Brain pericyte (primary cell): ENCODE measurements around the gene ZNF211.

Experiments
- DNase-seq: peaks from one replicate; pipeline ENCODE4 v3.0.0-alpha.2; 2012; ENCODE audit warnings: low read depth, low spot score

Gene ZNF211

DNA sequence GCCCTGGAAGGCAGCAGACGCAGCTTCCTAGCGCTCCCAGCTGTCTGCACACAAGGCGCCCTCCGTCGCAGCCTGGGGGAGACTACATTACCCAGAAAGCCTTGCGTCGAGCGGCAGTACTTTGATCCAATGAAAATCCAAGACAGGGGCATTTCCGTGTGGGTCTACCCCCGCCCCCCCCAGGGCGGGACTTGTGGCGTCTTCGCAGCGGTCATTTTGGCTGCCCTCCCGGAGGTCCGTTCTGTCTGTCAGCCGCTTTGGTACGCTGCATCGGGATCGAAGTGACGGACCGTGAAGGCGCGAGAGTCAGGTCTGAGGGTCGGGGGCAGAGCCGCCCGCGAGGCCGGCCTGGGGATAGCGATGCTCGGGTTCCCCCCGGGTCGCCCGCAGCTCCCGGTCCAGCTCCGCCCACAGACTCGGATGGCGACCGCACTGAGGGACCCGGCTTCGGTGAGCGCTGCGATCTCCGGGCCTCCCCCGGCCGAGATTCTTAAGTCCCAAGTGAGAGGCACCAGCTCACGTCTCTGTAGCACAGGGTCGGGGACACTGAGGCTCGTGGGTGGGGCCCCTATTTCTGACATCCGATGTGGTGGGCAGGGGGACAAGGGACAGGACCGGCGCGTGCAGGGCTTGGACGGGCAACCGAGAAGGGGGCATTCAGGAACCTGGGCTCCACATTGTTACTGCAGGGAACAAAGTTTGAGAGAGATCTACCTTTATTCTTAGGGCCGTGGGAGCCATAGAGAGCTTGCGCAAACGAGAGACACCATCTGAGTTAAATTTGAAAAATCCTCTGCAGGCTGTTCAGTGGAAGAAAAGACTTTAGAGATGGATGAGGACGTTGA, at the start of gene ZNF211:
TSS of gene ZNF211 (plus strand) at position 182 of the 845 bp plus-strand sequence. CDS start at position 361, 179 bp downstream.
- DNase-seq, result peak; percentile 75

DNA sequence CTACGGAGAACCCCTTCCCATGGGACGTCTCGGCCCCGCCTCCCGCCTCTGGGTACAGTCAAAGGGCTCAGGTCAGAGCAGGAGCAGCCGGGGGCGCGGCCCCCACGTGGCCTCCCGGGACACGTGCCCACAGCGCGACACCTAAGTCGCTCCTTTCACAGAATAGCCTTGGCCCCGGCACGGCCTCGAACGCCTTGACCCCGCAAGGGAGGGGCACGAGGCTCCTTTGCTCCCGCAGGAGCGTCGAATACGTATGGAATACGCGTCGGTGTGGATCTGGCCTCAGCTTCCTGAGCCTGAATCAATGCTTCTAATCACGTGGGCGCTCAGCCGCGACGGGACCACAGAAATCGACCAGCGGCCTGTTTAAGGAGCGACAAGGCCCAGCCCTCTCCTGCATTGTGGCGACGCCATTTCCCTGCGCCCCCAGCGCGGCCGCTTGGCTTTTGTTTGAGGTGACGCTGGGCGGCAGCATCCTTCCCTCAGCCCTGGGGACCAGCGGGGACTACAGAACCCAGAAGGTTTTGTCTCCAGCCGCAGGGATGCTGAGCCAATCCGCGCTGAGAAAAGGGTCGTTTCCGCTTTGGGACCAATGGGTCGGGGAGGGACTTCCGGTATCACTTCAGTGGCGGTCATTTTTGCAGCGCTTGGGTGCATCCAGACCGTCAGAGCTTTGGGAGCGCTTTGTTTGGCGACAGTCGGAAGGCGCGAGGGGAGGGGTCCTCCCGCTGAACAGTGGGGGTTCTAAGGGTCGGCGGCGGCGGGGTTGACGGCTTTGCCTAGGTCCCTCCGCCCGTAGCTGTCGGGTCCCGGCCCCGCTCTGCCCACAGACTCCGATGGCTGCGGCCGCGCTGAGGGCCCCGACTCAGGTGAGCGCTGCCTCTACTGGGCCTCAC, 49.2 kb upstream of the ZNF211 start, which contains the start of gene ZIK1:
TSS of gene ZIK1 (plus strand) at position 625 of the 896 bp plus-strand sequence. CDS start at position 837, 212 bp downstream.
- peak; percentile 75 for DNase-seq

DNA sequence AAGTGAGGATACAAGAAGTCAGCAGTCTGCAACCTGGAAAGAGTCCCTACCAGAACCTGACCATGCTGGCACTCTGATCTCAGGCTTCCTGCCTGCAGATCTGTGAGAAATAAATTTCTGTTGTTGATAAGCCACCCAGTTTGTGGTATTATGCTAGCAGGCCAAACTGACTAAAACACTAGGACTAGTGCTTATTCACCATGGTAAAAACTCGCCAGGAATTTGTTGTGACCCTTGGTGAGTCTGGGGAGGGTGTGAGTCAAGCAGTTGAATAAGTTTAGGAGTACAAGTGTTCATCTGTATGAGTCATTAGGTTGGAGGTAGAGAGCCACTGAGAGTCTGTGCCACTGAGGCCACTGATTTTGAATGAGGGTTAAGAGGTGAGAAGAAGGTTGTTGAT, 45.4 kb upstream of the ZNF211 start:
- DNase-seq, result no peak

GRCh38 chr19:57599377-57599760, 33.6 kb upstream of the ZNF211 start:
- no peak for DNase-seq

GRCh38 chr19:57599761-57600383, 33.1 kb upstream of the ZNF211 start, which contains the start of gene ZNF530:
ZNF530 (plus strand) TSS chr19:57599885; CDS start chr19:57604346, 4,461 bp downstream.
- DNase-seq, result peak; percentile 65

- DNase-seq, result no peak
Observed at GRCh38 chr19:57606931-57607330, 26.0 kb upstream of the ZNF211 start.

GRCh38 chr19:57611113-57611512, 21.9 kb upstream of the ZNF211 start:
- no peak for DNase-seq

- peak; percentile 57 for DNase-seq
Observed at GRCh38 chr19:57613941-57614743, 18.8 kb upstream of the ZNF211 start, which contains the start of gene ZNF134. ZNF134 (plus strand) TSS chr19:57614242; CDS start chr19:57619469, 5,227 bp downstream.

DNA sequence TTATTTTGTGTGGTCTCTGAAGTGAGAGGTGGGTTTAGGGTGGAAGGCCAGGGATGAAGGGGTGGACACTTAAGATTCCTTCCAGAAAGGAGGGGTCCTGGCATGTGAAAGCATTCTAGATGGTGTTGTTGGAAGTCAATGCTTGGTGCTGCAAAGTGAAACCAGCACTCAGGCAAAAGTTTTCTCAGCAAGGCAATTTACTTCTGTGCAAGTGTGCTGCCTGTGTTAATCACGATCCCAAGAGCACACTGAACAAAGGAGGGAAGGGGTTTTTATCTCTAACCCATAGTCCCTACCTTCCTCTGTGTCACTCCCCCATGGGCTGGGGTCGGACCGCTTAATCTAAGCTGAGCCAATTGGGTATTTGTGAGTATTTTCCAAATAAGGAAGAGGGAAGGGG, 17.6 kb upstream of the ZNF211 start:
- no peak for DNase-seq

DNA sequence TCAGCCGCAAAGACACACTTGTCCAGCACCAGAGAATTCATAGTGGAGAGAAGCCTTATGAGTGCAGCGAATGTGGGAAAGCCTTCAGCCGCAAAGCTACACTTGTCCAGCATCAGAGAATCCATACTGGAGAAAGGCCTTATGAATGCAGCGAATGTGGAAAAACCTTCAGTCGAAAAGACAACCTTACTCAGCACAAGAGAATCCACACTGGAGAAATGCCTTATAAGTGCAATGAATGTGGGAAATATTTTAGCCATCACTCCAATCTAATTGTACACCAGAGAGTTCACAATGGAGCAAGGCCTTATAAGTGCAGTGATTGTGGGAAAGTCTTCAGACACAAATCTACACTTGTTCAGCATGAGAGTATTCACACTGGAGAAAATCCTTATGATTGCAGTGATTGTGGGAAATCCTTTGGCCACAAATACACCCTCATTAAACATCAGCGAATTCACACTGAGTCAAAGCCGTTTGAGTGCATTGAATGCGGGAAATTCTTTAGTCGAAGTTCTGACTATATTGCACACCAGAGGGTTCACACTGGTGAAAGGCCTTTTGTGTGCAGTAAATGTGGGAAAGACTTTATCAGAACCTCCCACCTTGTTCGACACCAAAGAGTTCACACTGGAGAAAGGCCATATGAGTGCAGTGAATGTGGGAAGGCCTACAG, 12.2 kb upstream of the ZNF211 start:
- no peak for DNase-seq

GRCh38 chr19:57623091-57623490, 9.9 kb upstream of the ZNF211 start:
- DNase-seq, result no peak

GRCh38 chr19:57633832-57634131, 814 bp downstream of the ZNF211 start:
- DNase-seq, result no peak

GRCh38 chr19:57637379-57637778, 4.4 kb downstream of the ZNF211 start:
- no peak for DNase-seq

- no peak for DNase-seq
Observed at GRCh38 chr19:57641715-57642234, 8.8 kb downstream of the ZNF211 start.

GRCh38 chr19:57642396-57643046, 9.6 kb downstream of the ZNF211 start:
- no peak for DNase-seq

GRCh38 chr19:57643734-57644133, 10.8 kb downstream of the ZNF211 start:
- no peak for DNase-seq

DNA sequence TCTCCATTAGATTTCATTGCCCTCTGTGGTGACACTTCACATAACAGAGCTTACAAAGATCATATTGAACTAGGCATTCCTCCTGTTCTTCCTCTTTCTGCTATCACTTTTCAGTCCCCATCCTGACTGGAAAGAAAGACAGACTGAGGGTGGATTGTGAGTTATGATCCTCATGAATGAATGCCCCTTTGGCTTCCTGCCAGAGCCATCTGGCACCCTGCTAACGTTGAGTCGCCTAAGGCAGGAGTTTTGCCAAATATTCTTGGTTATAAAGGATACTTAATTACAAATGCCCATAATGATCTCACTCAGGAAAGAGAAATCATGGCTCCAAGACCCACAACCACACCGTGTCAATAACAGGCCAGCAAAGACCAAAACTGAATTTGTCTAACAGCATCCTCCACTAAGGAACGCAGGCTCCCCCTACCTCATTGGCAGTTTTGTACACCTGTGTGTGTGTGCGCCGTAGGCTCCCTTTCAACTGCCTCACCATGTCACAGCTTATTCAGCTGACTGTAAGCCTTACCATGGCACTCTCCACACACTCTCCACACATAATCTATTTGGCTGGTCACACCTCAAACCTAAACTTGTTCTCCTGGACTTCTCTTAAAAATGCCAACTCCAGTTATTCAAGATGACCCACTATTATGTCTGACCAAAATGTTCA, 15.5 kb downstream of the ZNF211 start:
- no peak for DNase-seq

DNA sequence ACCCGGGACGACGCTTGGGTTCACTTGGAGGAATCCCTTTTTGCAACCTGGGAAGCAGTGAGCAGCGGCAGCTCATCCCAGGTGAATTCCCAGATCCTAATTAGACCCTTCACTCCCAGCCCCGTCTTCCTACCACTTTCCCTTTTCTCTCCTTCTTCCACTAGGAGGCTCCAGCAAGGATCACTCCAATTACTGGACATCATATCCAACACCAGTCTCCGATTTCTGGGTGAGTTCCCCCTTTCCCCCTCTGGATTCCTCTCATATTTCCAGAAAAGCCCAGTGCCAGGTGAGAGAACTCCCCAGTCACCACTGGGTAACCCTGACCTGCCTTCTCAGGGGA, 18.7 kb downstream of the ZNF211 start:
- no peak for DNase-seq

- no peak for DNase-seq
Observed at GRCh38 chr19:57653689-57654088, 20.7 kb downstream of the ZNF211 start.
